Liver (tissue), 9 donors: ENCODE measurements around the gene ZCCHC18. TPM values are rescaled to one million over a fixed set of nuclear protein-coding genes. Genes with fewer than 3 reads are reported as not detected.

ENCODE experiments used
- DNase-seq: peaks from one replicate; pipeline ENCODE4 v3.0.0-alpha.2; 2017; ENCODE audit warnings: low spot score
- H3K27ac ChIP-seq, 2 donors: one replicate each; pipeline ENCODE4 v1.7.0; 2013; ENCODE audit warnings: inconsistent platforms in 2 of 2, low read length in 2 of 2, control low read depth in 1 of 2, low read depth in 1 of 2, mild to moderate bottlenecking in 1 of 2
- H3K27me3 ChIP-seq, 4 donors: one replicate each; pipeline versions ENCODE4 v1.6.1 to v1.7.0; 2013; ENCODE audit warnings: low read length in 3 of 4, inconsistent platforms in 1 of 4, mild to moderate bottlenecking in 1 of 4, moderate library complexity in 1 of 4; ENCODE audit not compliant: control insufficient read depth in 4 of 4, insufficient read depth in 4 of 4
- H3K36me3 ChIP-seq, 4 donors: one replicate each; pipeline versions ENCODE4 v1.6.1 to v1.7.0; 2013; ENCODE audit warnings: low read length in 3 of 4, mild to moderate bottlenecking in 3 of 4, low read depth in 1 of 4, moderate library complexity in 1 of 4; ENCODE audit not compliant: control insufficient read depth in 4 of 4, insufficient read depth in 3 of 4
- H3K4me1 ChIP-seq, 4 donors: one replicate each; pipeline versions ENCODE4 v1.6.1 to v1.7.0; 2013; ENCODE audit warnings: low read length in 3 of 4, mild to moderate bottlenecking in 3 of 4, moderate library complexity in 1 of 4; ENCODE audit not compliant: control insufficient read depth in 4 of 4, insufficient read depth in 4 of 4
- H3K4me3 ChIP-seq, 3 donors: one replicate each; pipeline versions ENCODE4 v1.6.1 to v1.7.0; 2013; ENCODE audit warnings: low read length in 3 of 3, control low read depth in 1 of 3, low read depth in 1 of 3, mild to moderate bottlenecking in 1 of 3
- H3K9ac ChIP-seq, 2 donors: one replicate each; pipeline ENCODE4 v1.7.0; 2013; ENCODE audit warnings: low read length in 2 of 2, mild to moderate bottlenecking in 2 of 2, moderate library complexity in 2 of 2, control low read depth in 1 of 2, low read depth in 1 of 2
- H3K9me3 ChIP-seq, 4 donors: one replicate each; pipeline versions ENCODE4 v1.6.1 to v1.7.0; 2013; ENCODE audit warnings: low read length in 3 of 4; ENCODE audit not compliant: control insufficient read depth in 4 of 4
- CTCF ChIP-seq: fragments of 150-350 bp; IDR thresholded peaks from 2 replicates; pipeline ENCODE4 v1.5.1; 2017; ENCODE audit warnings: improper control_type of control experiment, low read depth, low read length; ENCODE audit not compliant: missing input control
- EGR1 ChIP-seq, 2 donors: IDR thresholded peaks; 2 replicates each; pipeline ENCODE4 v1.6.1; 2016 to 2018; ENCODE audit warnings: antibody characterized with exemption in 2 of 2, low read depth in 2 of 2
- FOXA1 ChIP-seq: IDR thresholded peaks from 2 replicates; pipeline ENCODE4 v1.6.1; 2016; ENCODE audit warnings: antibody characterized with exemption
- FOXA2 ChIP-seq: IDR thresholded peaks from 2 replicates; pipeline ENCODE4 v1.6.1; 2016; ENCODE audit warnings: antibody characterized with exemption
- GABPA ChIP-seq, 2 donors: IDR thresholded peaks in 1 of 2; conservative IDR thresholded peaks in 1 of 2; 2 replicates each; pipeline ENCODE4 v1.6.1; 2016; ENCODE audit warnings: antibody characterized with exemption in 2 of 2, mild to moderate bottlenecking in 1 of 2, moderate library complexity in 1 of 2
- HNF4A ChIP-seq, 2 donors: conservative IDR thresholded peaks; 2 replicates each; pipeline ENCODE4 v1.6.1; 2016; ENCODE audit warnings: antibody characterized with exemption in 2 of 2, mild to moderate bottlenecking in 2 of 2
- HNF4G ChIP-seq: IDR thresholded peaks from 2 replicates; pipeline ENCODE4 v1.6.1; 2016; ENCODE audit warnings: antibody characterized with exemption
- JUND ChIP-seq, 2 donors: IDR thresholded peaks; 2 replicates each; pipeline ENCODE4 v1.6.1; 2016; ENCODE audit warnings: antibody characterized with exemption in 2 of 2
- NR2F2 ChIP-seq: IDR thresholded peaks from 2 replicates; pipeline ENCODE4 v1.6.1; 2016; ENCODE audit warnings: antibody characterized with exemption
- RAD21 ChIP-seq, 2 donors: IDR thresholded peaks; 2 replicates each; pipeline ENCODE4 v1.6.1; 2016; ENCODE audit warnings: antibody characterized with exemption in 2 of 2, mild to moderate bottlenecking in 2 of 2
- RXRA ChIP-seq, 2 donors: IDR thresholded peaks; 2 replicates each; pipeline ENCODE4 v1.6.1; 2017 to 2018; ENCODE audit warnings: antibody characterized with exemption in 2 of 2, mild to moderate bottlenecking in 1 of 2
- SP1 ChIP-seq: IDR thresholded peaks from 2 replicates; pipeline ENCODE4 v1.6.1; 2018; ENCODE audit warnings: antibody characterized with exemption, mild to moderate bottlenecking
- TAF1 ChIP-seq: conservative IDR thresholded peaks from 2 replicates; pipeline ENCODE4 v1.6.1; 2016; ENCODE audit warnings: antibody characterized with exemption, mild to moderate bottlenecking
- YY1 ChIP-seq: IDR thresholded peaks from 2 replicates; pipeline ENCODE4 v1.6.1; 2016; ENCODE audit warnings: antibody characterized with exemption, mild to moderate bottlenecking
- WGBS: extraction: QIAGEN DNeasy Blood & Tissue Kit; methylation state at CpG from one replicate; pipeline ENCODE4 v1.1.7; 2013; 5-methylcytosine and 5-hydroxymethylcytosine counted together
- polyA plus RNA-seq, 2 donors: library from polyadenylated mRNA; stranded (reverse) in 1 of 2; unstranded in 1 of 2; fragments of 200-250 nt in 1 of 2; fragments of >200 nt in 1 of 2; fragmentation: Nextera tagmentation in 1 of 2; extraction: Ambion mirVana in 1 of 2; gene quantifications; one replicate each; pipeline versions ENCODE4 v1.2.1 to v1.2.3, GENCODE V29; 2013 to 2015
- total RNA-seq, 2 donors: library from RNA; depleted of rRNA; stranded (reverse); fragments of >200 nt; gene quantifications; one replicate each; pipeline ENCODE4 v1.2.3, GENCODE V29; 2014
- TF ChIP-seq, protein P1 (sequence below): IDR thresholded peaks from 2 replicates; pipeline ENCODE4 v1.6.1; 2016; ENCODE audit warnings: antibody characterized with exemption, mild to moderate bottlenecking
- TF ChIP-seq, protein P2 (sequence below): IDR thresholded peaks from 2 replicates; pipeline ENCODE4 v1.6.1; 2016; ENCODE audit warnings: antibody characterized with exemption
- TF ChIP-seq, protein P3 (sequence below): IDR thresholded peaks from 2 replicates; pipeline ENCODE4 v1.6.1; 2016; ENCODE audit warnings: antibody characterized with exemption
- donor health status: healthy.
- donor health status: healthy.
- donor health status: healthy.
- donor health status: healthy.
- donor health status: healthy.

ZCCHC18 gene
- total and polyA plus RNA-seq, 4 donors = 0.05 to 0.25 (median 0.09) TPM; not detected in 1

DNA sequence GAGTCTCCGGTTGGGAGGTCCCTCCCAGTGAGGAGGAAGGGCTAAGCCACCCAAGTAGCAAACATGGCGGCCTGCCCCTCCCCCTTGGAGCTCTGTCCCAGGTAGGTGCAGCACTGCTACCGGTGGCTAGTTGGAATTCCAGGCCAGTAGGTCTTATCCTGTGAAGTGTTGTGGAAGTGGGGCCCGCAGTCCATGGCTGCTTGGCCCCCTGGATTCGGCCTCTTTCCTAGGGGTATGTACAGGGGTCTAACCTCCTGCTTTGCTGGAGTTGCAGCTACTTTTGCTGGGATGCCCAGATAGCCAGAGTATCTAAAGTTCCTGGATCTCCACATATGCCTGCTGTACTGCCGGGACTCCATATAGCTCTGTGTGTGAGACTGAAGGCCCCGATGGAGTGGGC lies 26.4 kb upstream of the ZCCHC18 start:
- Histone ChIP-seq H3K9me3 (peaks cover 0 to 2% (median 0%) of the 10 kb centered on the region in 4 donors), H3K4me1 (no peaks in the 10 kb centered on the region), H3K36me3 (no peaks in the 10 kb centered on the region), H3K9ac (no peak overlapping the region), H3K27ac (no peak overlapping the region), H3K4me3 (no peak overlapping the region), H3K27me3 (no peaks in the 10 kb centered on the region)
- 83% methylated on average over 7 of the region's 7 CpGs for WGBS
- TF ChIP-seq HNF4G (no peak), FOXA1 (no peak), NR2F2 (no peak), JUND (IDR thresholded peaks at IDR 0.05) (no peak)
- TF ChIP-seq, protein P1, sequence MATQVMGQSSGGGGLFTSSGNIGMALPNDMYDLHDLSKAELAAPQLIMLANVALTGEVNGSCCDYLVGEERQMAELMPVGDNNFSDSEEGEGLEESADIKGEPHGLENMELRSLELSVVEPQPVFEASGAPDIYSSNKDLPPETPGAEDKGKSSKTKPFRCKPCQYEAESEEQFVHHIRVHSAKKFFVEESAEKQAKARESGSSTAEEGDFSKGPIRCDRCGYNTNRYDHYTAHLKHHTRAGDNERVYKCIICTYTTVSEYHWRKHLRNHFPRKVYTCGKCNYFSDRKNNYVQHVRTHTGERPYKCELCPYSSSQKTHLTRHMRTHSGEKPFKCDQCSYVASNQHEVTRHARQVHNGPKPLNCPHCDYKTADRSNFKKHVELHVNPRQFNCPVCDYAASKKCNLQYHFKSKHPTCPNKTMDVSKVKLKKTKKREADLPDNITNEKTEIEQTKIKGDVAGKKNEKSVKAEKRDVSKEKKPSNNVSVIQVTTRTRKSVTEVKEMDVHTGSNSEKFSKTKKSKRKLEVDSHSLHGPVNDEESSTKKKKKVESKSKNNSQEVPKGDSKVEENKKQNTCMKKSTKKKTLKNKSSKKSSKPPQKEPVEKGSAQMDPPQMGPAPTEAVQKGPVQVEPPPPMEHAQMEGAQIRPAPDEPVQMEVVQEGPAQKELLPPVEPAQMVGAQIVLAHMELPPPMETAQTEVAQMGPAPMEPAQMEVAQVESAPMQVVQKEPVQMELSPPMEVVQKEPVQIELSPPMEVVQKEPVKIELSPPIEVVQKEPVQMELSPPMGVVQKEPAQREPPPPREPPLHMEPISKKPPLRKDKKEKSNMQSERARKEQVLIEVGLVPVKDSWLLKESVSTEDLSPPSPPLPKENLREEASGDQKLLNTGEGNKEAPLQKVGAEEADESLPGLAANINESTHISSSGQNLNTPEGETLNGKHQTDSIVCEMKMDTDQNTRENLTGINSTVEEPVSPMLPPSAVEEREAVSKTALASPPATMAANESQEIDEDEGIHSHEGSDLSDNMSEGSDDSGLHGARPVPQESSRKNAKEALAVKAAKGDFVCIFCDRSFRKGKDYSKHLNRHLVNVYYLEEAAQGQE = no peak
- no peak for DNase-seq

DNA sequence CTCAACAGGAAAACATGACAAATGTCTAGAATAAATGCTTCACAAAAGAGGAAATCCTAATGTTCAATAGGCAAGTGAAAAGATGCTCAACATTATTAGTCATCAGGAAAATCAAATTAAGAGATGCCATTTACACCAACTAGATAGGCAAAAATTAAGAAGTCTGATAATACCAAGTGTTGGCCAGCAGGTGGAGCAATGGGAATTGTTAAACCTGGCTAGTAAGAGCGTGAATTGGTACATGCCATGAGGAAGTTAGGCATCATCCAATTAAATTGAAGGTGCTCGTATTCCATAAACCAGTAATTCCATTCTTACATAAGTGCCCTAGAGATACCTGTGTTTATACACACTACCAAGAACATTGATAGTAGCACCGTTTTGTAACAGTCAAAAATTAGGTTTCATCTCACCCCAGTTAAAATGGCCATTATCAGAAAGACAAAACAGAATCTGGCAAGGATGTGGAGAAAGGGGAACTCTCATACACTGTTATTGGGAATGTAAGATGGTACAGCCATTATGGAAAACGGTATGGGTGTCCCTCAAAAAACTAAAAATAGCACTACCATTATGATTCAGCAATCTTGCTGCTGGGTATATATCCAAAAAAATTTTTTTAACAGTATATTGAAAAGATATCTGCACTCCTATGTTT lies 14.0 kb upstream of the ZCCHC18 start:
- H3K36me3 ChIP-seq = no peaks in the 10 kb centered on the region
- TF ChIP-seq FOXA1 (no peak), RAD21 (IDR thresholded peaks at IDR 0.05) (peak; percentile 74 to 85), CTCF (peak; percentile 62)
- no peak overlapping the region for H3K9ac ChIP-seq
- H3K27me3 ChIP-seq = peaks cover 0 to 1% (median 0%) of the 10 kb centered on the region in 4 donors
- under 1% methylated on average over 4 of the region's 4 CpGs for WGBS
- H3K4me3 ChIP-seq = no peak overlapping the region
- H3K27ac ChIP-seq = no peak overlapping the region
- H3K9me3 ChIP-seq = no peaks in the 10 kb centered on the region
- no peak for DNase-seq
- no peaks in the 10 kb centered on the region for H3K4me1 ChIP-seq

- H3K9ac ChIP-seq = no peak overlapping the region
- no peak overlapping the region for H3K4me3 ChIP-seq
- H3K36me3 ChIP-seq = no peaks in the 10 kb centered on the region
- H3K4me1 ChIP-seq = no peaks in the 10 kb centered on the region
- H3K27ac ChIP-seq = no peak overlapping the region
- H3K9me3 ChIP-seq = no peaks in the 10 kb centered on the region
- no peak for DNase-seq
- H3K27me3 ChIP-seq = peaks cover 0 to 2% (median 0%) of the 10 kb centered on the region in 4 donors
- TF ChIP-seq, protein P2, sequence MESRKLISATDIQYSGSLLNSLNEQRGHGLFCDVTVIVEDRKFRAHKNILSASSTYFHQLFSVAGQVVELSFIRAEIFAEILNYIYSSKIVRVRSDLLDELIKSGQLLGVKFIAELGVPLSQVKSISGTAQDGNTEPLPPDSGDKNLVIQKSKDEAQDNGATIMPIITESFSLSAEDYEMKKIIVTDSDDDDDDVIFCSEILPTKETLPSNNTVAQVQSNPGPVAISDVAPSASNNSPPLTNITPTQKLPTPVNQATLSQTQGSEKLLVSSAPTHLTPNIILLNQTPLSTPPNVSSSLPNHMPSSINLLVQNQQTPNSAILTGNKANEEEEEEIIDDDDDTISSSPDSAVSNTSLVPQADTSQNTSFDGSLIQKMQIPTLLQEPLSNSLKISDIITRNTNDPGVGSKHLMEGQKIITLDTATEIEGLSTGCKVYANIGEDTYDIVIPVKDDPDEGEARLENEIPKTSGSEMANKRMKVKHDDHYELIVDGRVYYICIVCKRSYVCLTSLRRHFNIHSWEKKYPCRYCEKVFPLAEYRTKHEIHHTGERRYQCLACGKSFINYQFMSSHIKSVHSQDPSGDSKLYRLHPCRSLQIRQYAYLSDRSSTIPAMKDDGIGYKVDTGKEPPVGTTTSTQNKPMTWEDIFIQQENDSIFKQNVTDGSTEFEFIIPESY = no peak
- TF ChIP-seq RAD21 (IDR thresholded peaks at IDR 0.05) (no peak), HNF4A (conservative IDR thresholded peaks at IDR 0.05) (no peak), SP1 (no peak), RXRA (IDR thresholded peaks at IDR 0.05) (no peak), FOXA2 (no peak), JUND (IDR thresholded peaks at IDR 0.05) (no peak), GABPA (IDR thresholded peaks at IDR 0.05 in 1 of 2, conservative IDR thresholded peaks at IDR 0.05 in 1 of 2) (no peak), HNF4G (no peak), EGR1 (IDR thresholded peaks at IDR 0.05; ENCODE audit: low read depth in 2 of 2) (no peak), YY1 (no peak), NR2F2 (no peak), TAF1 (no peak), CTCF (no peak)
- TF ChIP-seq, protein P3, sequence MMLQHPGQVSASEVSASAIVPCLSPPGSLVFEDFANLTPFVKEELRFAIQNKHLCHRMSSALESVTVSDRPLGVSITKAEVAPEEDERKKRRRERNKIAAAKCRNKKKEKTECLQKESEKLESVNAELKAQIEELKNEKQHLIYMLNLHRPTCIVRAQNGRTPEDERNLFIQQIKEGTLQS = no peak
Measured at GRCh38 chrX:104098919-104099318, 13.4 kb upstream of the ZCCHC18 start.
